ENCODE data around the gene PLEKHM3.

PLEKHM3 gene

DNA sequence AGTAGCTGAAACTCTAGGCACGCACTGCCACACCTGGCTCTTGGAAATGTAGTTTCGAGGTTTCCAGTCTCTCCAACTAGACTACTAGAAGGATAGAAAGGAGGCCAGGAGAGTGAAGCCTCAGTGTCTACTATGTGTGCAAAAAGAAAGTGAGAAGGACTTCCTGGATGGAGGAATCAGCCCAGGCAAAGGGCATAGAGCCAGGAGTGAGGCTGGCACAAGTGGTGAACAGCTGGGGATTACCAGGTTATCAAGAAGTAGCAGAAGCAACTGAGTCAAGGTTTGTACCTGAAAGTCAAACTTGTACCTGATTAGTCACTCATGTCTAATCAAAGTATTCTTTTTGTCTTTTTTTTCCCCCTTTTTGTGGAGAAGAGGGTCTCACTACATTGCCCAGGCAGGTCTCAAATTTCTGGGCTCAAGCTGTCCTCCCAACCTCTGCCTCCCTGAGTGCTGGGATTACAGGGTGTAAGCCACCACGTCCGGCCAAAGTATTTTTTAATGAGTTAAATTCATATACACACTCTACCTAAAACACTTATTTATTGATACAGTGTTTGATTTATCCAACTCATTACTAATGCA, 246.9 kb downstream of the PLEKHM3 start:
- DNase-seq: no peak

DNA sequence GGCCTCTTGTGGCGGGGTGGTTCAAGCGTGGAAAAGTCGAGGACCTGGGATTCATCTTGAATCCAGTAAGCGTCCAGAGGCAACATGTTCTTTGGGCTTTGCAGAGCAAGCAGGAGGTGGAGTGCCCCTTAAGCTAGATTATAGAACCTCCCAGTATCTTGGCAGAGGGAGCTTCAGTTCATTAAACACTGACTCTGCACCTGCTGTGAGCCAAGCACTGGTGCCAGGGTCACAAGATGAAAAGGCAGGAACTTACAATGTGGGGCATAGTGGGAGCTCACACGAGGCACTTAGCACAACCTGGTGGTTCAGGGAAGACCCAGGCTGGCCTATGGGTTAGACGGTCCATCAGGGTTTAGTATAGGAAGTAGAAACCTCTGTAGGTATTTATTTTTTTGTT, 248.2 kb downstream of the PLEKHM3 start:
- no peak for DNase-seq

DNA sequence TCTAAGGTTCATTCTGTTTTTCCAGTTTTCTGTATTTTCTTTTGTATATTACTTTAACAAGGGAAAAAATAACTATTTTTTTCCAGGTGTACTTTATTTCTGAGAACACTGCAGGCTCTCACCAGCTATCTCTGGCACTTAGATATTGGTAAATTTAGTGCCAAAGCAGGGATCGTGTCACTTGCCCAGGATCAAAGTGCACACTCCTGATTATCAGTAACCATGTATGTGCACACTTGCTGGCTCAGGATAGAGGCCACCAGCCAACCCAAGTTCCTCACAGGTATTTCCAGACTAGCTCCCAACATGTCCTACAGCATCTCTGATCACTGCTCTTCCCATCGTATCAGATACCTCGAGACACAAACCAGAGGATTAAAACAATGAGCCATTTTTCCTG, 249.9 kb downstream of the PLEKHM3 start:
- no peak for DNase-seq

- no peak for DNase-seq
Observed at GRCh38 chr2:207772844-207773205, 252.5 kb downstream of the PLEKHM3 start.

DNA sequence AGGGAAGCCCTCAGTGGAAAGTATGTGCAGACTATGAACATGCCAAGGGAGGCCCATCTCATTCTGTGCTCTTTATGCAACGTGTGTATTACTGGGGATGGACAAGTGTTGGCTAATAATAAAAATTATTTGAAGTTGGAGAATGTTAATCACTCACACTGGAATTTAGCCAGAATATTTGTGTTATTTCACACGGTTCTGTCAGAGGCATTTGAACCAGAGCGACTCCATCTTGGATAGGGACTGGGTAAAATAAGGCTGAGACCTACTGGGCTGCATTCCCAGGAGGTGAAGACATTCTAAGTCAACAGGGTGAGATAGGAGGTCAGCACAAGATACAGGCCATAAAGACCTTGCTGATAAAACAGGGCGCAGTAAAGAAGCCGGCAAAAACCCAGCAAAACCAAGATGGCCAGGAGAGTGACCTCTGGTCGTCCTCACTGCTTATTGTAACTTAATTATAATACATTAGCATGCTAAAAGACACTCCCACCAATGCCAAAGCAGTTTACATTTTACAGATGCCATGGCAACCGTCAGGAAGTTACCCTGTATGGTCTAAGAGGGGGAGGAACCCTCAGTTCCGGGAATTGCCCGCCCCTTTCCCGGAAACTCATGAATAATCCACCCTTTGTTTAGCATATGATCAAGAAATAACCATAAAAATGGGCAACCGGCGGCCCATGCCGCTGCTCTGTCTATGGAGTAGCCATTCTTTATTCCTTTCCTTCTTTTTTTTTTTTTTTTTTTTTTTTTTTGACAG, 253.1 kb downstream of the PLEKHM3 start:
- no peak for DNase-seq

DNA sequence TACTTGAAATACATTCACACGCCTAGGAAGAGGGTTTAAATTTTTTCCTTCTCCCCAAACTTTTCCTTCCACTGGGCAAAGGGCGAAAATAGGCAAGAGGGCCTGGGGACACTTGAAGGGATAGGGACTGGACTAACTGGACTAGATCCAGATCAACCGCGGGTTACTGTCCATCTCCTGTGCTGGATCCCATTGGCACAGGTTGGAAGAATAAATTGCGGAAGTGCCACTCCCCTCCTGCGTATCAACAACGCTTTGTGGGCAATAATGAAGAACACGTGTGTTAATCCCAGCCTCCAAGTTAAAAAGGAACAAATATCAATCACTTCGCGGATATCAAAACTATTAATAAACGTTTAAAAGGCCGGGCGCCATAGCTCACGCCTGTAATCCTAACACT, 253.9 kb downstream of the PLEKHM3 start:
- DNase-seq: no peak
